PC-9 (cell line): Measurements from ENCODE around the gene MAGEA3.

Source experiments
- CTCF ChIP-seq: fragments of 200-600 bp; sonication (generic); conservative IDR thresholded peaks from 2 replicates; pipeline ENCODE4 v1.6.1; 2017; ENCODE audit warnings: mixed run types, antibody characterized with exemption, mild to moderate bottlenecking, moderate library complexity
- EZH2 ChIP-seq: fragments of 200-600 bp; sonication (generic); IDR thresholded peaks from 2 replicates; pipeline ENCODE4 v1.8.0; 2017; ENCODE audit warnings: antibody characterized with exemption, low read depth

- no peak for TF ChIP-seq CTCF
- no peak for TF ChIP-seq EZH2
These were observed 42.5 kb upstream of the MAGEA3 start for GRCh38 chrX:152656087-152656486.
